HCT116 (cell line): Measurements from ENCODE around the gene AKAP9.
"Not testable (repeated sequence)": the region's sequence is repeated elsewhere in the genome, so short reads cannot be mapped to it uniquely, and the experiment has no call there.

Experiments
- CBX3 ChIP-seq: IDR thresholded peaks from 2 replicates; pipeline ENCODE4 v1.6.1; 2012; ENCODE audit warnings: low read depth
- CEBPB ChIP-seq: IDR thresholded peaks from 2 replicates; pipeline ENCODE4 v1.6.1; 2012; ENCODE audit warnings: low read depth
- ELF1 ChIP-seq: IDR thresholded peaks from 2 replicates; pipeline ENCODE4 v1.6.1; 2012; ENCODE audit warnings: low read depth, borderline replicate concordance
- EZH2 ChIP-seq: fragments of 200-600 bp; sonication (generic); IDR thresholded peaks from 2 replicates; pipeline ENCODE4 v1.6.1; 2017; ENCODE audit warnings: antibody characterized with exemption, mixed run types
- POLR2A ChIP-seq: IDR thresholded peaks from 2 replicates; pipeline ENCODE4 v1.7.0; 2011; ENCODE audit warnings: borderline replicate concordance; ENCODE audit not compliant: insufficient read depth, insufficient read length; ENCODE audit errors: extremely low read depth
- POLR2AphosphoS5 ChIP-seq: IDR thresholded peaks from 2 replicates; pipeline ENCODE4 v1.6.1; 2011; ENCODE audit warnings: mild to moderate bottlenecking, low read depth, low read length, moderate library complexity
- RAD21 ChIP-seq: IDR thresholded peaks from 2 replicates; pipeline ENCODE4 v1.6.1; 2012; ENCODE audit warnings: low read depth, mild to moderate bottlenecking
- ZNF274 ChIP-seq: fragments of 200-500 bp; sonication (Bioruptor generic); IDR thresholded peaks from 2 replicates; pipeline ENCODE4 v1.6.1; 2014; ENCODE audit warnings: mild to moderate bottlenecking, low read depth, low read length, inconsistent platforms
- TF ChIP-seq, protein P1 (sequence below): IDR thresholded peaks from 2 replicates; pipeline ENCODE4 v1.6.1; 2012
- TF ChIP-seq, protein P2 (sequence below), 3 experiments: fragments of 200-600 bp in 1 of 3; sonication (generic) in 1 of 3; IDR thresholded peaks in 2 of 3; conservative IDR thresholded peaks in 1 of 3; 2 replicates each; pipeline ENCODE4 v1.5.1; 2012 to 2017; ENCODE audit warnings: low read depth in 2 of 3, low read length in 2 of 3, antibody characterized with exemption in 1 of 3, borderline replicate concordance in 1 of 3, control low read depth in 1 of 3, mild to moderate bottlenecking in 1 of 3, mixed read lengths in 1 of 3, mixed run types in 1 of 3, moderate library complexity in 1 of 3; ENCODE audit not compliant: insufficient read depth in 1 of 3
- TF ChIP-seq, protein P3 (sequence below): IDR thresholded peaks from 2 replicates; pipeline ENCODE4 v1.6.1; 2012; ENCODE audit warnings: low read depth

DNA sequence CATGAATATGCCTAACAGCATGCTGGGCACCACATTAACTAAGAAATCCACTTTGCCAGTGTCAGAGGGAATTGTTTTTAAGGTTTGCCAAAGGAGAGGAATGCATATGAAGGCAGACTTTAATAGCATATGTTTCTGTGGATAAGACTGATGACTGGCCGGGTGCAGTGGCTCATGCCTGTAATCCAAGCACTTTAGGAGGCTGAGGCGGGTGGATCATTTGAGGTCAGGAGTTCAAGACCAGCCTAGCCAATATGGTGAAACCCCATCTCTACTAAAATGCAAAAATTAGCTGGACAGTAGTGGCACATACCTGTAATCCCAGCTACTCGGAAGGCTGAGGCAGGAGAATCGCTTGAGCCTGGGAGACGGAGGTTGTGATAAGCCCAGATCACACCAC is 47.0 kb upstream of the AKAP9 start:
- TF ChIP-seq, protein P1, sequence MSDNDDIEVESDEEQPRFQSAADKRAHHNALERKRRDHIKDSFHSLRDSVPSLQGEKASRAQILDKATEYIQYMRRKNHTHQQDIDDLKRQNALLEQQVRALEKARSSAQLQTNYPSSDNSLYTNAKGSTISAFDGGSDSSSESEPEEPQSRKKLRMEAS: not testable (repeated sequence)
- TF ChIP-seq, protein P2, sequence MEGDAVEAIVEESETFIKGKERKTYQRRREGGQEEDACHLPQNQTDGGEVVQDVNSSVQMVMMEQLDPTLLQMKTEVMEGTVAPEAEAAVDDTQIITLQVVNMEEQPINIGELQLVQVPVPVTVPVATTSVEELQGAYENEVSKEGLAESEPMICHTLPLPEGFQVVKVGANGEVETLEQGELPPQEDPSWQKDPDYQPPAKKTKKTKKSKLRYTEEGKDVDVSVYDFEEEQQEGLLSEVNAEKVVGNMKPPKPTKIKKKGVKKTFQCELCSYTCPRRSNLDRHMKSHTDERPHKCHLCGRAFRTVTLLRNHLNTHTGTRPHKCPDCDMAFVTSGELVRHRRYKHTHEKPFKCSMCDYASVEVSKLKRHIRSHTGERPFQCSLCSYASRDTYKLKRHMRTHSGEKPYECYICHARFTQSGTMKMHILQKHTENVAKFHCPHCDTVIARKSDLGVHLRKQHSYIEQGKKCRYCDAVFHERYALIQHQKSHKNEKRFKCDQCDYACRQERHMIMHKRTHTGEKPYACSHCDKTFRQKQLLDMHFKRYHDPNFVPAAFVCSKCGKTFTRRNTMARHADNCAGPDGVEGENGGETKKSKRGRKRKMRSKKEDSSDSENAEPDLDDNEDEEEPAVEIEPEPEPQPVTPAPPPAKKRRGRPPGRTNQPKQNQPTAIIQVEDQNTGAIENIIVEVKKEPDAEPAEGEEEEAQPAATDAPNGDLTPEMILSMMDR (IDR thresholded peaks at IDR 0.05 in 2 of 3, conservative IDR thresholded peaks at IDR 0.05 in 1 of 3; ENCODE audit: borderline replicate concordance in 1 of 3, insufficient read depth in 1 of 3, low read depth in 2 of 3, low read length in 2 of 3): not testable (repeated sequence)
- not testable (repeated sequence) for TF ChIP-seq ZNF274, POLR2AphosphoS5, EZH2, CEBPB, POLR2A, CBX3, ELF1, RAD21
- TF ChIP-seq, protein P3, sequence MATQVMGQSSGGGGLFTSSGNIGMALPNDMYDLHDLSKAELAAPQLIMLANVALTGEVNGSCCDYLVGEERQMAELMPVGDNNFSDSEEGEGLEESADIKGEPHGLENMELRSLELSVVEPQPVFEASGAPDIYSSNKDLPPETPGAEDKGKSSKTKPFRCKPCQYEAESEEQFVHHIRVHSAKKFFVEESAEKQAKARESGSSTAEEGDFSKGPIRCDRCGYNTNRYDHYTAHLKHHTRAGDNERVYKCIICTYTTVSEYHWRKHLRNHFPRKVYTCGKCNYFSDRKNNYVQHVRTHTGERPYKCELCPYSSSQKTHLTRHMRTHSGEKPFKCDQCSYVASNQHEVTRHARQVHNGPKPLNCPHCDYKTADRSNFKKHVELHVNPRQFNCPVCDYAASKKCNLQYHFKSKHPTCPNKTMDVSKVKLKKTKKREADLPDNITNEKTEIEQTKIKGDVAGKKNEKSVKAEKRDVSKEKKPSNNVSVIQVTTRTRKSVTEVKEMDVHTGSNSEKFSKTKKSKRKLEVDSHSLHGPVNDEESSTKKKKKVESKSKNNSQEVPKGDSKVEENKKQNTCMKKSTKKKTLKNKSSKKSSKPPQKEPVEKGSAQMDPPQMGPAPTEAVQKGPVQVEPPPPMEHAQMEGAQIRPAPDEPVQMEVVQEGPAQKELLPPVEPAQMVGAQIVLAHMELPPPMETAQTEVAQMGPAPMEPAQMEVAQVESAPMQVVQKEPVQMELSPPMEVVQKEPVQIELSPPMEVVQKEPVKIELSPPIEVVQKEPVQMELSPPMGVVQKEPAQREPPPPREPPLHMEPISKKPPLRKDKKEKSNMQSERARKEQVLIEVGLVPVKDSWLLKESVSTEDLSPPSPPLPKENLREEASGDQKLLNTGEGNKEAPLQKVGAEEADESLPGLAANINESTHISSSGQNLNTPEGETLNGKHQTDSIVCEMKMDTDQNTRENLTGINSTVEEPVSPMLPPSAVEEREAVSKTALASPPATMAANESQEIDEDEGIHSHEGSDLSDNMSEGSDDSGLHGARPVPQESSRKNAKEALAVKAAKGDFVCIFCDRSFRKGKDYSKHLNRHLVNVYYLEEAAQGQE: not testable (repeated sequence)
